ENCODE measurements around the gene DPYSL4. TPM values are rescaled to one million over a fixed set of nuclear protein-coding genes. Genes with fewer than 3 reads are reported as not detected.

The DPYSL4 gene
- total and polyA plus RNA-seq, 2 of the 13 experiments (the other 11 are each of a cell fraction or from before 2014, with no cell fraction given), result 0.84 to 1.2 TPM

GRCh38 chr10:132179551-132180392 lies 7.0 kb upstream of the DPYSL4 start (continued):
- TF ChIP-seq ARID5B (CRISPR knock-in tag; IDR thresholded peaks at IDR 0.05), result peak; percentile 40; the same call in 1 of the 2 replicates
- TF ChIP-seq ZNF629 (CRISPR knock-in tag; conservative IDR thresholded peaks at IDR 0.05), result no peak
- TF ChIP-seq ZNF644 (CRISPR knock-in tag; IDR thresholded peaks at IDR 0.05; ENCODE audit: low read depth), result 0 out of 2 replicates have a peak, but pooled peaks have one; percentile 35
- TF ChIP-seq ZNF564 (CRISPR knock-in tag; IDR thresholded peaks at IDR 0.05), result no peak
- TF ChIP-seq JUNB (CRISPR knock-in tag; IDR thresholded peaks at IDR 0.05; ENCODE audit: borderline replicate concordance), result no peak
- TF ChIP-seq HOXD1 (CRISPR knock-in tag; IDR thresholded peaks at IDR 0.05), result no peak
- TF ChIP-seq ZBTB7A (CRISPR knock-in tag; IDR thresholded peaks at IDR 0.05), result 0 out of 2 replicates have a peak, but pooled peaks have one; percentile 25
- TF ChIP-seq SNAPC4 (CRISPR knock-in tag; IDR thresholded peaks at IDR 0.05), result no peak
- no peak for TF ChIP-seq IKZF5 (CRISPR knock-in tag; IDR thresholded peaks at IDR 0.05)
- TF ChIP-seq ZFX (CRISPR knock-in tag; IDR thresholded peaks at IDR 0.05; ENCODE audit: low read depth), result peak; percentile 40; the same call in 1 of the 2 replicates
- no peak for TF ChIP-seq PHF5A (CRISPR knock-in tag; IDR thresholded peaks at IDR 0.05; ENCODE audit: low read depth, unreplicated experiment)
- TF ChIP-seq POLR2G (IDR thresholded peaks at IDR 0.05; ENCODE audit: low read depth, low read length), result no peak
- TF ChIP-seq PATZ1 (CRISPR knock-in tag; IDR thresholded peaks at IDR 0.05), result peak; percentile 83
- TF ChIP-seq SALL1 (CRISPR knock-in tag; IDR thresholded peaks at IDR 0.05), result 0 out of 2 replicates have a peak, but pooled peaks have one; percentile 13
- TF ChIP-seq POLR2AphosphoS5 (IDR thresholded peaks at IDR 0.05; ENCODE audit: low read depth, low read length), result no peak
- no peak for TF ChIP-seq THAP11 (CRISPR knock-in tag; IDR thresholded peaks at IDR 0.05)
- TF ChIP-seq MAX (IDR thresholded peaks at IDR 0.05), result peak; percentile 42; the same call in 1 of the 2 replicates
